DMS53 (cell line): ENCODE measurements around the gene PADI4.
"Not testable (repeated sequence)": the region's sequence is repeated elsewhere in the genome, so short reads cannot be mapped to it uniquely, and the experiment has no call there.

Experiments used
- DNase-seq: peaks from one replicate; lab custom pipeline; 2025; lab: John Stamatoyannopoulos, UW

The PADI4 gene

GRCh38 chr1:17393230-17393629, 85.2 kb downstream of the PADI4 start:
- DNase-seq = no peak

- no peak for DNase-seq
Measured at GRCh38 chr1:17397910-17398695, 90.1 kb downstream of the PADI4 start.

DNA sequence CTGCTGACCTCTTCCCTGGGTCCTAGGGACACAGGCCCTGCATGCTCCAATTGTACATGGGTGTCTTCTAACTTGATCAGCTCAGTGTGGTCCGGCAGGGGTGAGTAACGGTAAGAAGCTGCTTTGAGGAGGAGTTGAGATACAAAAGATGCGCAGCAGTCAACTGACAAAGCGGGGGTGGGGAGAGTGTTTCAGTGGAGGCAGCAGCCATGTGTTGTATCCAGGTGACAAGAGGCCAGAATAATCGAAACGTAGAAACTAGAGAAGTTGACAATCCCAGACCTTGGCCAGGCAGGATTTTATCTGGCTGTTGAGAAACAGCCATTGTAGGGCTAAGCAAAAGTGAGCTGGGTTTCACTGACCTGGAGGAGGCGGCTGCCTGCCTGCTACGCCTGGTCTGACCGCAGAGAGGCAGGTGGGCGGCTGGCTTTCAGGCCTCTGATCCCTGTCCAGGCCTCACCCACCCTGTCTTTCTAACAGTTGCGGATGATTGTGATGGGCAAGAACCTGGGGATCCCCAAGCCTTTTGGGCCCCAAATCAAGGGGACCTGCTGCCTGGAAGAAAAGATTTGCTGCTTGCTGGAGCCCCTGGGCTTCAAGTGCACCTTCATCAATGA, 92.8 kb downstream of the PADI4 start:
- no peak for DNase-seq

DNA sequence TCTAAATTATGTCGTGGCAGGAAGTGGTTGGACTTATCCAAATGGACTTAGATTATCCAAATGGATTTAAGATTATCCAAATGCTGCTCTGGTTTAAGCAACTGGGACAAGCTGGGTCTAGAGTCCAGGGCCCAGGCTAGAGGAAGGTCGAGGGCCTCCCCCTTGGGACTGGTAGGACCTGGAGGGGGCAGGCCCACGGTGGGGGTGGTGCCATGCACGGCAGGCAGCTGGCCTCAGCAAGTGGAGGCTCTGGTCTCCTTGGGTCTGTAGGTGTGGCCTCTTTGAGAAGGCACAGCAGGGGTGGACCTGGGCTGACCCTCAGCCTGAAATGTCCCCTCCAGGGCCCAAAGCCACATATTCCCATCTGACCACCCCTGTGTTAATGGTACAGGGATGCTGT, 93.8 kb downstream of the PADI4 start:
- DNase-seq = no peak

DNA sequence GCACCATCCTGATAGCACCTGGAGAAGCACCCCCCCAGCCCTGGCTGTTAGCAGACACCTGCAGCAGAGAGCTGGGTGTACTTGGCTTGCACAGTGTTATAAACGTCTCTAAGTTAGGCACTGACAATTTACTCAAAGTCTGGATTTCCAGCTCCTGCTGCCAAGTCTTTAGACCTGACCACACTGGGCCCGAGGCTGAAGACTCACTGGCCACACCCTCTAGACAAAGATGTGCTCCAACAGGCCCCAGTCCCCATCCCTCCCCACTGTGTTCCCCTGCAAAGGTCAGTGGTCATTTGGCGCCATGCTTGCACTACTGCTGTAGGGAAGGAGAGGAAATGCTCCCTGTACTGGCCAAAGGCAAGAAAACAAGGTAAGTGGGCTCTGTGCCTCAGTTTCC, 95.1 kb downstream of the PADI4 start:
- DNase-seq = no peak

GRCh38 chr1:17404034-17404684, 96.2 kb downstream of the PADI4 start:
- peak; percentile 17 for DNase-seq

DNA sequence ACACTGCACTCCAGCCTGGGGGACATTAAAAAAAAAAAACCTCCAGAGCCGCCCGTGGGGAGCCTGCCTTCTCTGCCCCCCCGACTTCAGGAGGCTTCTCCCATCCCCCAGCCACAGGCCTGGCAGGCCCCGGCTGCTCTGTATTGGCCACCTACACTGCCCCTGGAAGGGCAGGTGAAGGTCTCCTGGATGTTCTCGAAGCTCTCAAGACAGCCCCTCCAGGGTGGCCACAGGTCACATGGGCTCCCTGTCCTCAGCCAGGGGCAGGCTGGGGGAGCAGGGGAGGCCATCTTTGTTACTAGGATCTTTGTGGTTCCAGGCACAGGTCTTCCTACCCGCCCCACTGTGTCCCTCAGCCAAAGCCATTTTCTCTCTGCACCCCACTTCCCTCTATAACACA, 96.8 kb downstream of the PADI4 start:
- DNase-seq = no peak

DNA sequence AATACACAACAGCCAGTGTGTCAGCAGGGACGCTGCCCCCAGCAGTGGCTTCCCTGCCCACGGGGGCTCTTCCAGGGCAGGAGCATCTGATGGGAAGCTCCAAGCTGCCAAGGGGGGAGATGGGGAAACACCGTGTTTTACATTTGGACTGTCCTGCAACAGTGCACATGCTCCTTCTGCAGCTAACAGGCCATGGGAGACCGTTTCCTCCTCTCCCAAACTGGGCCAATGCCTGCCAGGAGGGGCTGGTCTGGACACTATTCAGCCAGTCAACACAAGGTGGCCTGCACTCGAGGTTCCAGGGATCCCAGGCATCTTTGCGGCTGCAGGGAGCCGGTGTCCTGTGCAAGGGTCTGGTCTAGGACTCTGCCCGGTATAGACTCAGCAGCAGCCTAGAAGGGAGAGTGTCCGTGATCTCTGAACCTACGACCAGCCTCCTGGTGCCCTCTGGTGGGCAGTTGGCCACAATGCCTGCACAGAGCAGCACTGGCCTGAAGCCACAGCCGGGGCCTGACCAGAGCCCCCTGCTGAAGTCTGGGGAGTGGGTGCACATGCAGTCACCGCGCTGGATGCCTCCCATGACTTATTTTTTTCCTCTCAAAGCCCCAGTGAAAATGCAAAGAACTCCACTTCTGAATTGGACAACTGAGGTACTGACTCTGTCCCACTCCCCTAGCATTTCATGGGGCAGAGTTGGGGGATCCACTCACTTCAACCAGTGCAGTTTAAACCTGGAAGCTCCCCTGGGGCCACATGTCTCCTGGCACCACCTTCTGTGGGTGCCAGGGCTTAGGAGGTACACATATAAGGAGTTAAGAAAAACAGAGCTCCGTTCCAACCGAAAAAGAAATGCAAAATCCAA, 98.1 kb downstream of the PADI4 start:
- DNase-seq = peak; percentile 80

GRCh38 chr1:17406760-17407475, 98.9 kb downstream of the PADI4 start:
- not testable (repeated sequence) for DNase-seq

DNA sequence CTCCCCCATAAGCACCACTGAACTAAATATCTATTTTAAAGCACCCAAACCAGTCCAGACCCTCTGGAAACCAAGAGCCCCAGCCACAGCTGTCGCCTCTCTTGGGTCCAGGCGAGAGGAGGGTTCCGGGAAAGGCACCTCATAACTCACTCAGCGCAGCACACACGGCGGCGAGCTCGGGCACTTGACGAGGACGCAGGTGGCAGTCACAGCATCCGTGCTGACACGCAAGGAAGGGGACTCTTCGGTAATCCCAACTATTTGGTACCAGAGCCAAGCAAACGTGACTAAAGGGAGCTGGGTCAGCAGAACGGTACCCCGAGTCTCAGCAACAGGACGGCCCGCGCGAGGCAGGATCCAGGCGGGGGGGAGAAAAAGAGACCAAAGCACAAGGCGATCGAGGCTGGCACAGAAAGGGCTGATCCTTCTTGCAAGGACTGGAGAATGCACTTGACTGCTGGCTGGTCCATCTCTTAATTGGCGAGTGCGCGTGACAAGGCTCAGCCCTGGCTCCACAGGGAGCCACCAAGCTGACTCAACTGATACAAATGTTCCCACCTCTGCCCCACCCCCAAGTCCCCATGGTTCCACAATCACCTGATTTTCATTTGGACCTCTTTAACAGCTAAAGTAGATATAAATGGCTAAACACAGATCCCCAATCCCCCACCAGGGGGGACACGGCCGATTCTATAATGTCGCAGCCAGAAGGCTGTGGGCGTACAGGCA, 100.0 kb downstream of the PADI4 start:
- not testable (repeated sequence) for DNase-seq

DNA sequence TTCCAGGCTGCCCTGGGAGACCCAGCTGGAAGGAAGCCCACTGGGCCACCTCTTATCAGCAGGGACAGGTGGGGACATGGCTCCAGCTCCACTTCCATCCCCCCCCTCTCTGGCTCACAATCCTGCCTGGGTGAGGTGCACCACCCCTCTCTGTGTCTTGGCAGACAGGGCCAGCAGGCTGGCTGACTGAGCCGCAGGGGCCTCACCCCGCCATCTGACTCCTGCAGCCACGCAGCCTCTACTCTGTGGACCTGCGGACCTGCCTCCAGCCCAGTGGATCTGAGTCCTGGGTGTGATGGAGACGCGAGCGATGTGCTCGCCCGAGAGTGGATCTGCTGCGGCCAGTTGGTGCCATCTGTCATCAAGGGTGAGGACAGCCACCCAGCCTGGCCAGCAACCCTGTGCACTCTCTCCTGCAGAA, 101.4 kb downstream of the PADI4 start:
- no peak for DNase-seq

DNA sequence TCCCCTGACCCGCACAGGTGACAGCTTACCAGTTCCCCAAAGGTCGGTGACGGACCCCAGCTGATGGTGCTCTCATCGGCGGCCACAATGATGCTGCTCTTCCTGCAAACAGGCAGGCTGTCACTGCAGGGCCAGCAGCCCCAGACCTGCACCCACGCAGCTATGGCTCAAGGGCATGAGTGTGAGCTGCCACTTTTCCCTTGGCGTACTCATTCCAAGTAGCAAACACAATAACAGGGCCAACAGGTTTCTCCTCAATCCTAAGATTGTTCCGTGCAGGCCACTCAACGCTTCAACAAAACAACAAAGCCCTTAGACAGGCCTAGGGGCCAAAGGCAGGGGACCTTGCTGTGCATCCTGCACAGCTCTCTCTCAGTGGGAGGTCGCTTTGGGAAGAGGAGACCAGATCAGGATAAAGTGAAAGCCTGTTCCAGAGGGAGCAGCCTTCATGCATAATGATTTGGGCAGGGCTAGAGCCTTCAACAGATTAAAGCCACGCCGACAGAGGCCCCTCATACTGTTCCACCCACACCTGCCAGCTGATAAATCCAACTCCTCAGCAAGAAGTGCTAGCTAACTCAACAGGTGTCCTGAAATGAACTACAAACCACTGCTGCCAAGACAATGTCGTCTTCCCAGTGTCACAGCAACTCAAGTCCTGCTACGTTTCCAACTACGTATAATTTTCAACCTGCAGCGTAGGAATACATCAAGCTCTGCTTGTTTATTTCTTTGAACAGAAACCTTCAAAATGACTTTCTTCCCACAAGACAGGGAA, 104.3 kb downstream of the PADI4 start:
- no peak for DNase-seq
